GM21381 (cell line): ENCODE data around the gene MINAR1.

Source experiments
- ATAC-seq: cut with Tn5 transposase; IDR thresholded peaks from one replicate; pipeline ENCODE4 v1.9.1; 2021; ENCODE audit warnings: mild to moderate bottlenecking, moderate library complexity; ENCODE audit not compliant: unreplicated experiment

Gene MINAR1

DNA sequence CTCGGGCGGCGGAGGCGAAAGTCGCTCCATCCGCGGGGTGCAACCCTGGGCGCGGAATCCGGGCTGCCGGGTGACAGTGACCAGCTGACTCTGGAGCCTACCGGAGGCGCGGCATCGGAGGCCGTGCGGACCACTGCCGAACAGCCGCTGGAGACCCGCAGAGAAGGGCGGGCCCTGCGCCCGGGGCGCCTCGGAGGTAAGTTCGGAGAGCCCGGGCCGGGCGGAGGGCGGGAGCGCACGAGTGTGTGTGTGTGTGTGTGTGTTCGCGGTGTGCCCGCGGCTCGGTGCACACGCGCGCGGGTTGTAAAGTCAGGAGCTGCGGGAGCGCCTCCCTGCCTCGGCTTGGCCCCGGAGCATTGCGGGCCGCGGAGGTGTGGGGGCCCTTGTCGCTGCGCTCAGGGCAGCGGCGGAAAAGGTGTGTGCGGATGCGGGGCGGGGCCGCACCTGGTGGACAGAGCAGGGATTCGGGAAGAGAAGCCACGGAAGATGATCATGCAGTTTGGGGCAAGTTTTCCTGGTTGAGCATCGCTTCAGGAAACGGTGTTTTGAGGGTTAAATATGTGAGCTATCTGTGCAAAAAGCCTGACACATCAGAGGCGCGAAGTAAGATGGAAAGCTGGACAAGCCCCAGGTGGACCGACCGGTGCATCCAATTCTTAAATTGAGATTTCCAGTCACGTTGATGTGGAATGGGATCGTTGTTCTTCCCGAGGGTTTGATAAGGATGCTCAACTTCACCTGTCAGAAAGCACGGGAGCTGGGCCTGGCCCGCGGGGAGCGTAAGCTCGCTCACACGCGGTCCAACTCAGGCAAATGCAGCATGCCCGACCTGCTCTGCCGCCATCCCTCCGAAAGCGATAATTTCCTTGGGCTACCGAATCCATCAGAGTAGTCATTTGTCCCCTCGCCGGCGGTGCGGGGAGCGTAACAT lies 474 bp downstream of the MINAR1 start:
- ATAC-seq = no peak

DNA sequence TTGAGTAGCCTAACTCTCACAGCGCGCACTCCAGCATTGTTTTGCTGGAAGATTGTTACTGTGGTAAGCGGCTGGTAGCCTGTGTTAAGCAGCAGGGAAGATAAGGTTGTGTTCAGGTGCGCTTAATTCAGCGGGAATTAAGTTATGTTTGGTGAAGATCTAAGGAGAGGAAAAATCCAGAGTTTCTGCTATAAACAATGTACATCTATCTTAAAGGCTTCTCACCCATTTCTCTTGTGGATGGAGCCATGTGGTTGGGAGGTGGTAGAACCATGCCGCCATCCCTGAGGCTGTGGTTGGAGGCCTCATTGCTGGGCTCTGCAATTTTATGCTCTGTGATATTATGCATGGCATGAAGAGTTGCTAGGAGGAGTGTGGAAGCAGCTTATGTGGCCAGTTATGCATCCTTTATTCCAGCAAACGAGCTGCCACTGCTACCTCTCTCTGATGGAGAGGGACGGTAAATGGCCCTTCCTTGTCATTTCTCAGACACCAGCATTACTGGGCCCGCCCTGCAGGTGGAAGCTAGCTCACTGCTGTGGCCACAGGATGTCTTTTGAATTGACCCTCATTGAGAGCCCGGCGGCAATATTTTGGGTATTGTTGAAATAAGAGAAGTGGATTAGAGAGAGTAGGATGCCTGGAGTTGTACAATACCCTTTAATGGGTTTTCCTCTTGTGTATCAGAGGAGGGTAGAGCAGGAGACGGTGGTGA lies 1.3 kb downstream of the MINAR1 start:
- ATAC-seq = no peak

DNA sequence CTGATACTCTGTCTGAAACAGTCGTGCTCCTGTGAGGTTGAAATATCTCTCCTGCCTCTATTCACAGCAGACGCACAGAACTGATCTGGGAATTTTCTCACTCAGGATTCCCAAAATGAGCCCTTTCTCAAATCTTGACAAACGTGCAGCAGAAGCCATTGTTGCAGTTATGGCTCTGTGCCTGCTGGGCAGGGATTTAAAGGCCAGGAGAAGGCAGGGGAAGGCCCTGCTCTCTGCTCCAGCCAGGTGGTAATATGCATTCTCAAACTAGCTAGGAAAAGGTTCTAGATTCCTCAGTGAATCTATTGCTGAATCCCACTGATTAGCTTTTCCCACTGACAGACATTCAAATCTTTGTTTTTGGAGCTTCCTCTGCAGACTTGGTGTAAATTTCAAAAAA lies 2.2 kb downstream of the MINAR1 start:
- ATAC-seq = no peak

DNA sequence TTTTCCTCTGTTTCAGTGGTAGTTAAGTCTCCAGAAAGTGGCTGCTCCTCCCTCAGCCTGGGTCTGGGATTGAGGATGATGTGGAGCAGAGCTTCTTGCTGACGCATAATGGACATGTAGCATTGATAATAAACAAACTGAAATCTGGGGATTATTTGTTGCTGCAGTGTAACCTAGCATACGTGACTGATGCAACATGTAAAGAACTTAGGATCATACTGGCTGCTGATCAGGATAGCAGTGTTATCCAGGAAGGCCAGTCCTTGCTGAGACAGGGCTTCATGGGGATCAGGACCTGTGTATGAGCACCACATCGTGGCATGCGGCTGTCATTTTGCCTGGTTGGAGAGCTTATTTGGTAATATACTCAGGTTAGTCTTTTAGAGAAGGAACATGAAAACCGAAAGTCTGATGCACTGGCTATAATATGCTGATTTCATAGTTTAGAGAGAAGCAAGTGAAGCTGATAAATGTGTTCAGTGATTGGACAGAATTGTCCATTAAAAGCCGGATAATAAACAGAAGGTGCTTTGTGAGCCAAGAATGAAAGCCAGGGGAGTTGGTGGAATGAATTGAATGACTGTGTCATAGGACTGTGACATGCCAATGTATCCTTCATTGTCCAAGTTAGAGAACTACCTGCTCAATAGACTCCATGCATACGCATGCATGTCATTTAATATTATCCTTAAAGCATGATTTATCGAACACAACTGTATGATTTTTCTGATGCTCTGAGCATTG lies 4.1 kb downstream of the MINAR1 start:
- no peak for ATAC-seq

DNA sequence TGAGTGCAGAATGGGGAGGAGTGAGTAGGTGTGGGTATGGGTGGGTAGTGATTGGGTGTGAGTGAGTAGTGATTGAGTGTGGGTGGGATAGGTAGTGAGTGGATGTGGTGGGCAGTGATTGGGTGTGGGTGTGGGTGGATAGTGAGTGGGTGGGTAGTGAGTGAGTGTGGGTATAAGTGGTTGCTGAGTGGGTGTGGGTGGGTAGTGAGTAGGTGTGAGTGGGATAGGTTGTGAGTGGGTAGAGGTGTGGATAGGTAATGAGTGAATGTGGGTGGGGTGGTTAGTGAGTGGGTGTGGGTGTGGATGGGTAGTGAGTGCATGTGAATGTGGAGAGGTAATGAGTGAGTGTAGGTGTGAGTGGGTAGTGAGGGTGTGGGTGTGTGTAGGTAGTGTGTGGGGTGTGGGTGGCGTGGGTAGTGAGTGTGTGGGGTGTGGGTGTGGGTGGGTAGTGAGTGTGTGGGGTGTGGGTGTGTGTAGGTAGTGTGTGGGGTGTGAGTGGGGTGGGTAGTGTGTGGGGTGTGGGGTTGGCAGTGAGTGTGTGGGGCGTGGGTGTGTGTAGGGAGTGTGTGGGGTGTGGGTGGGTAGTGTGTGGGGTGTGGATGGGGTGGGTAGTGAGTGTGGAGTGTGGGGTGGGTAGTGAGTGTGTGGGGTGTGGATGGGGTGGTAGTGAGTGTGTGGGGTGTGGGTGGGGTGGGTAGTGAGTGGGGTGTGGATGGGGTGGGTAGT lies 5.3 kb downstream of the MINAR1 start:
- no peak for ATAC-seq

DNA sequence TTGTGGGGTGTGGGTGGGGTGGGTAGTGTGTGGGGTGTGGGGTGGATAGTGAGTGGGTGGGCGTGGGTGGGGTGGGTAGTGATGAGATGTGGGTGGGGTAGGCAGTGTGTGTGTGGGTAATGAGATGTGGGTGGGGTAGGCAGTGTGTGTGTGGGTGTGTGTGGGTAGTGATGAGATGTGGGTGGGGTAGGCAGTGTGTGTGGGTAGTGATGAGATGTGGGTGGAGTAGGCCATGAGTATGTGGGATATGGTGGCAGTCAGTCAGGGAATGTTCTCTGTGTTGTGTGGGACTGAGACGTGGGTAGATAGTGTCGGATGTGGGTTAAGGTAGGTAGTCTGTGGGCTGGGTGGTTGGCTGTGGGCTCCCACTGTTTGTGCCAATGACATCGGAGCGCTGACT lies 7.1 kb downstream of the MINAR1 start:
- ATAC-seq = no peak

DNA sequence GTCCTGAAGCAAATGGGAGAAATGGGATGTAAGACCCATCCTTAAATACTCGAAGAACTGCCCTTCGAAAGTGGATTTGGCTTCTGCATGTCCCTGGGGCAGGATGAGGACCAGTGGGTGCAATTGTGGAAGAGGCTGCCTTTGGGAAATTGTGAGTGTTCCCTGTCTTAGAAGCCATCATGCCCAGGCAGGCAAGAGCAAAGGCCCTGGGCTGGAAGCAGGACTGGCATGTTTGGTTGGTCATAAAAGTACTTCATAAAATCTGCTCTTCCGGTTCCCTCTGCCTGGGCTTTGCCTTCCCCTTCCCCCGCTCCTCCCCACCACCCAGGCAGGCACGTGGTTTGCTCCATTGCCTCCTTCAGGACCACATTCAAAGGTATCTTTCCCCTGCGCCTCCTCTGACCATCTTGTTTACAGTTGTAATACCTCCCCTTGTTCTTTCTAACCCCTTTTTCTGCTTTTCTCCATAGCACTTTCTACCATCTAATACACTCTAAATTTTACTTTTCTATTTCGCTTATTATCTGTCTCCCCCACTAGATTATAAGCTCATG lies 8.3 kb downstream of the MINAR1 start:
- no peak for ATAC-seq

DNA sequence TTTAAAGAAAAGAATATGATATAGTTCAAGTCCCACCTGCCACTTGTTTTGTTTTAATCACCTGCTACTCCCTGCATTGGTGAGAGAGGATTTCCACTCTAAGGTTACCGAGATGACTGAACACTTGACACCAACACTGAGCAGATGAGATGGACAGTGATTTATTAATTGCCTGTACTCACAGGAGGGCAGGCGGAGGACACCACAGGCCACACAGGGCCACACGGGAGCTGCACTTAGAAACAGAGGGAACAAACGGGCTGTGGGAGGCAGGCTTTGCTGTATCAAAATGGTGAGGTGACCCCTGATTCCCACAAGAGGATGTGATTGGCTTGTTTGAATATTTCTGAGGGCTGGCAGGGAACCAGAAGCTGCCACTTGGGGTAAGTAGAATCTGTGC lies 10.8 kb downstream of the MINAR1 start:
- no peak for ATAC-seq

DNA sequence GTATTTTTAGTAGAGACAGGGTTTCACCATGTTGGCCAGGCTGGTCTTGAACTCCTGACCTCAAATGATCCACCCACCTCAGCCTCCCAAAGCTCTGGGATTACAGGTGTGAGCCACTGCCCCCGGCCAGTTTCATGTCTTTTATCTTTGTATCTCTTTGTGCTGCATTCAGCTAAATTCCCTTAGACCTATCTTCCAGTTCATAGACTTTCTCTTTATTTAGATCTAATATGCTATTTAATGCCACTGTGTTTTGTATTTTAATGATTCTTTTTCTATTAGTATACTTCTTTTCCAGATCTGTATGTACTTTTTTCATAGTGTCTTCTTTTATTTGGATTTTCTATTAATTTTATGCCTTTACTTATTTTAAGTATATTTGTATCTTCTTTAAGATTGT lies 14.9 kb downstream of the MINAR1 start:
- no peak for ATAC-seq

DNA sequence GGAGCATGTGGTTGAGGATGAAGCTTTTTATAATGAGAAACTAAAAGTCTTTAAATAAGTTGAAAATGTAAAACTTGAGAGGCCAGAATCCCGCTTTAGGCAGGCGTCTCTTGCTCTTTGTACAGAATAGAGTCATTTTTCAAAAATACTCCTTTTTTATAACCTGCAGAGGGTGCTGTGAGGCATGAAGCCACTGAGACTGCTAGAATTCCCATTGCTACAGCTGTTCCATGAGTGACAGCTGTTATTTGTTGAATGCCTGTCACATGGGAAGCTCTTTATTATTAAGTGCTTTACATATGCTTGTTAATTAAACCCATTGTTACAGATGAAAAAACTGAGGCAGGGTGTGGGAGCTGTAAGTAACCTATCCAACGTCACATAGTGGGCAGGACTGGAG lies 18.5 kb downstream of the MINAR1 start:
- ATAC-seq = no peak

DNA sequence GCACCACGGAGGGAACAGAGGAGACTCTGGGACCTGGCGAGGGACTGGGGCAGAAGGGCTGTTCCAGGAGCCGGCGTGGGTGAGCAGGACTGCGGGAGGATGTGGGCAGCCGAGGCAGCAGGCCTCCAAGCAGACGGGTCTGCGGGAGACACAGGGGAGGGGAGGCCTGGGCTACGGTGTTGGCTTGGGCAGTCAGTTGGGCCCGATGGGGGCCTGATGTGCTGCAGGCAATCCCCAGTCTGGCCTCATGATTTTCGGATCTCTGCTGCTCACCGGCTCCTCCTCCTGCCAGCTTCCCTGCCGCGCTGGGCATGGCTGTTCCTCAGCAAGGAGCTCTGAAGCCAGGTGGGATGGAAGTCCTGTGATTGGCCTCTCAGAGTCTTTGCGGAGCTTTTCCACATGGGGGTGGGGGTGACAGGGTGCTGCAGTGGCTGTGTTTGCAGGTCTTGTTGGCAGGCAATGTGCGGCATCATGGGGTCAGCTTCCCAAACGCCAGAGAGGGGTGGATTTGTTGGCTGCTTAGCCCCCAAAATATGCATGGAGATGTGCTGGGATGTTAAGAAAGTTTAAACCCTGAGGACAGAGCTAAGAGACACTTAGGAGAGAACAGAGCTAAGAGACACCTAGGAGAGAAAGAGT lies 19.3 kb downstream of the MINAR1 start:
- ATAC-seq = no peak

DNA sequence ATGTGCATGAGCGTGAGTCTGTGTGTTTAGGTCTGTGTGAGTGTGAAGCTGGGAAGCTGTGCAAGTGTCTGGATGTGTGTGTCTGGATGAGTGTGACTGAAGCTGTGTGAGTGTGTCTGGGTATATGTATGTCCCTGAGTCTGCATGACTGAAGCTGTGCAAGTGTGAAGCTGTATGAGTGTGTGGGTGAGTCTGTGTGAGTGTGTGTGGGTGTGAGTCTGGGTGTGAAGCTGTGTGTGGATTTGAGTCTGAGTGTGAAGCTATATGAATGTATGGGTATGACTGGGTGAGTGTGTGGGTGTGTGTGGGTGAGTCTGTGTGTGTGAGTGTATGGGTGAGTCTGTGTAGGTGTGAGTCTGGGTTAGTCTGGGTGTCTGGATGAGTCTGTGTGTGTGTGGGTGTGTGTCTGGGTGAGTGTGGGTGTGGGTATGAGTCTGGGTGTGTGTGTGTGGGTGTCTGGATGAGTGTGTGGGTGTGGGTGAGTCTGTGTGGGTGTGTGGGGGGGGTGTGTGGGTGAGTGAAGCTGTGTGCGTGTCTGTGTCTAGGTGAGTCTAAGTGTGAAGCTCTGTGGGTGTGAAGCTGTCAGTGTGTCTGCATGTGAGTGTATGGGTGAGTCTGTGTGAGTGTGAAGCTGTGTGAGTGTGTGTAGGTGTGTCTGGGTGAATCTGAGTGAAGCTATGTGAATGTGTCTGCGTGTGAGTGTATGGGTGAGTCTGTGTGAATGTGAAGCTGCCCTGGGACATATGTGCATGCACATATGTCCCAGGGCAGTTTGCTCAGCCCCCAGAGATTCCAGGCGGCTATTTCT lies 20.3 kb downstream of the MINAR1 start:
- ATAC-seq = no peak

DNA sequence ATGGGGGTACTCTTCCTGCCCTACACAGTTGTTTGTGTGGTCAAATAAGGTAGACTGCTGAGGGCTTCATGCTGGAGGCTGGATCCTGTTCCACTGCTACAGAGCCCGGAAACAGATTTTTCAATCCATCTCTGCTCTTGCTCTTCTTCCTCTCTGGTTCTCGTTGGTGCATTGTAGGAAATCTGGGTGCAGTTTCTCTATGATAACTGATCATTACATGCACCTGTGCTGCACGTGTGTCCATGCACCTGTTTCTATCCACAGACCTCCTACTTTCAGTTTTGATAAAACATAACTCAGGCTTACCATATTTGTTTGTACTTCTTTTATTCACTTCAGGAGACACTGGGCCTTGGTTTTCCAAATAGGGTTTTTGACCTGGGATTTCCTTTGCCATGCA lies 21.3 kb downstream of the MINAR1 start:
- no peak for ATAC-seq

DNA sequence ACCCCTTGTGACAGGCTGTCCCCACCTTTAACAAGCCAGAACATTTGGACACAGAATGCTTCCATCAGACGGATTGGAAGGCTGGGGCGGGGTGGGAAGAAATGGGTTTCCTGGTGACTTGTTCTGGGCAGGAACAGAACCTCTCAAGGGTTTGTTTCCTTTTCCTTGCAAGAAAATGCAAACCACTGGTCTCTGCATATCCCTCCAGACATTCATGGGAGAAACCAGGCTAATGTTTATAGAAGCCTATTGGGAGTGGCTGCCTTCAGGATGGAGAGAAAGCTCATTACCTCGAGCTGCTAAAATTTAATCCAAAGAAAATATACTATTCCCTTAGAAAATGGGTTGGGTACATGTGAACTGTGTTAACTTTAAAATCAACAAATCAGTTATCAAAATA lies 21.9 kb downstream of the MINAR1 start:
- ATAC-seq = no peak

DNA sequence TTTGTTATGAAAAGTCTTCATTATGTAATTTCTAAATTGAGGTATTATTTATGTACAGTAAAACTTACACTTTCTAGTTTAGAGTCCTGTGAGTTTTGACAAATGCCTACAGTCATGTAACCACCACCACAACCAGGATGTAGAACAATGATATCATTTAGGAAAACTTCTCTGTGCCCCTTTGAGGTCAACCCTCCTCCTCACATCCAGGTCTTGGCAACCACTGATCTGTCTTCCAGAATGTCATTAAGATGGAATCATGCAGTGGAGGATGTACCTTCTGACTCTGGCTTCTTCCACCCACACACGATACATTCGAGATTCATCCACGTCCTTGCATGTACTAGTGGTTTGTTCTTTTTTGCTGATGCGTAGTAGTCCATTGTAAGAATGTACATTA lies 23.2 kb downstream of the MINAR1 start:
- no peak for ATAC-seq

DNA sequence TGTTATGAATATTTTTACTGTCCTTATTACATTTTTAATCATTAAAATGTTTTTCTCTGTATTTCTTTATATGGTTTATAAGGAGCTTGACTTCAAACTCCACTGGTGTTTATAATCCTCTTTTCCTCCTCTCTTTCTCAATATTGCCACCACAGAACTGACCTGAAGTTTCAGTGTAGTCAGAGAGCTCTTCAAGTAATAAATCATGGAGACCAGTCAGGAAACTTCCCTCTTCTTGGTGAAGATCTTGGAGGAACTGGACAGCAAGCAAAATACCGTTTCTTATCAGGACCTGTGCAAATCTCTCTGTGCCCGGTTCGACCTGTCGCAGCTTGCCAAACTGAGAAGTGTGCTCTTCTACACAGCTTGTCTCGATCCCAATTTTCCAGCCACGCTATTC lies 23.8 kb downstream of the MINAR1 start:
- no peak for ATAC-seq

DNA sequence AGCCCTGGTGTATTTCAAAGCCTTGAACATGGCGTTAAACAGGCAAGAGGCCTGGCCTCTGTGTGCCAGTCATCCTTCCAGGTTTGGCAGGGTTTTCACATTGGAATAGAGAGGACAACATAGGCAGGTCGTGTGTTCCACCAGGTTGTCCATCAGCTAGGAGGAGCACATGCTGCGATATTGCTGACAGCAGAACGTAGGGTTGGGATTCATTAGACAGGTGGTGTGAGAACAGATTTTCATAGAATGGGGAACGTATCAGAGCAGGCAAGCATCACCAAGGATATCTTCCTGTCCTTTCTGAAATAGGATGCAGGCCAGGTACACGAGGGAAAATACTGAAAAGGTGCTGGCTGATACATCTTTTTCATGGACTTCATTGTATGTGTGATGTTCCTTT lies 26.4 kb downstream of the MINAR1 start:
- no peak for ATAC-seq

DNA sequence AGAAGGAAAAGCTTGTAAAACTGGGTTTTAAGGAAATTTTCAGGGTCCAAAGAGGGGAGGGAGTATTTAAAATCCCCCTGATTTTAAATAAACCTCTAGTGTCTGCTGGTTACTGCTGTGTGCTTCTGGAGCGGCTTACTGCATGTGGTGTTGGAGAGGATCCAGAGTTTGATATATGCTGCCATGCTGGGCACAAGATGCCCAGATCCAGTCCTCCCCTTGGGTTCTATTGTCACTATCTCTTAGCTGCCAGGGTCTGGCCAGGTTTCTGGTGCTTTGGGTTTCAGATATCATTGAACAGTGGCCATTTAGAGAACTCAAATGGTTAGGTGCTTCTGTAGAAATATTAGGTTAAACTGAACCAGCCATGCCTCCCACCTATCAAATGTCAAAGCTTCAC lies 27.5 kb downstream of the MINAR1 start:
- ATAC-seq = no peak

DNA sequence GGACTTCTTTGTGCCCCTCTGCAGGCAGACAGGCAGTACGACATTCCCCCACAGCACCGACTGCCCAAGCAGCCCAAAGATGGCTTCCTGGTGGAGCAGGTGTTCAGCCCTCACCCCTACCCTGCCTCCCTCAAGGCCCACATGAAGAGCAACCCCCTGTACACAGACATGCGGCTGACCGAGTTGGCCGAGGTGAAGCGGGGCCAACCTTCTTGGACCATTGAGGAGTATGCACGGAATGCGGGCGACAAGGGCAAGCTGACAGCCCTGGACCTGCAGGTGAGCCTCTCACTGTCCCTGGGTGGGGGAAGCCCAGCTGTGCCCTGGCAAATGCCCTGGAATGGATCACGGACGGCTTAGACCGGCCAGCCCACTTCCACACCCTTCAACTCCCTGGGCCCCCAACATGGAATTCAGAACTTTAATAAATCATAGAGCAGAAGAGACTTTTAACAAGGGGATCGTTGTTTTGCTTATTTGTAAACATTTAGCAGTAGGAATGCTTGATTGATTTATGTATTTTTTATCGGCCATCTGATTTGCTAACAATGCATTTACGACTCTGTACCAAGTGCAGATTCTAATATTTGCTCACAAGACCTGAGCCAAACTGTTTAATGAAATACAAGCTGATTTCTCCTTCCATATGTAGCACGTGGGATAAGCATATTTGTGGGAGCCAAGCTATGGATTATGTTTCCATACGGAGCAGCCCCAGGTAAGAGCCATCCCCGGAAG lies 31.1 kb downstream of the MINAR1 start:
- no peak for ATAC-seq
